Pancreas (tissue), 10 donors: ENCODE results near the gene NEO1. TPM values are rescaled to one million over a fixed set of nuclear protein-coding genes. Genes with fewer than 3 reads are reported as not detected.
"Not testable (repeated sequence)": the region's sequence is repeated elsewhere in the genome, so short reads cannot be mapped to it uniquely, and the experiment has no call there.

Source experiments
- ATAC-seq, 4 donors: fragments of 200-7000 bp; cut with Tn5 transposase; one replicate each; pipeline versions ENCODE4 v1.8.0 to v1.9.1; 2020; ENCODE audit warnings: mild to moderate bottlenecking in 4 of 4, moderate library complexity in 4 of 4
- DNase-seq, 6 donors: peaks; one replicate each; pipeline ENCODE4 v3.0.0-alpha.2; 2020
- FAIRE-seq: peaks from 2 replicates; lab custom pipeline; 2012; peaks lifted over from hg19 to GRCh38; lab: Jason Lieb, UNC
- H3K27ac ChIP-seq, 4 donors: fragments of 200-600 bp; sonication (generic); 1 replicate in 3 of 4; 2 replicates in 1 of 4; pipeline versions ENCODE4 v1.5.0 to v1.8.0; 2020
- H3K27me3 ChIP-seq, 4 donors: fragments of 200-600 bp; one replicate each; pipeline ENCODE4 v1.8.0; 2021
- H3K36me3 ChIP-seq, 3 donors: fragments of 200-600 bp; sonication (generic) in 1 of 3; one replicate each; pipeline versions ENCODE4 v1.5.0 to v1.8.0; 2020 to 2021
- H3K4me1 ChIP-seq, 3 donors: fragments of 200-600 bp; one replicate each; pipeline ENCODE4 v1.8.0; 2021
- H3K4me3 ChIP-seq, 4 donors: fragments of 200-600 bp; sonication (generic) in 2 of 4; one replicate each; pipeline versions ENCODE4 v1.5.0 to v1.8.0; 2020 to 2021
- H3K9me3 ChIP-seq, 4 donors: fragments of 200-600 bp; one replicate each; pipeline ENCODE4 v1.8.0; 2021
- WGBS, 2 donors: extraction: QIAGEN DNeasy Blood & Tissue Kit; methylation state at CpG; one replicate each; pipeline ENCODE4 v1.1.7; 2013; 5-methylcytosine and 5-hydroxymethylcytosine counted together
- intact Hi-C, 3 donors: fragments of 100-400 bp; cut with DNase I; formaldehyde crosslinking; loops; one replicate each; pipeline versions ENCODE4 v1.11.1 to v1.14.2; 2022
- polyA plus RNA-seq, 2 donors: library from polyadenylated mRNA; stranded (reverse); fragments of 200-250 nt; gene quantifications; one replicate each; pipeline ENCODE4 v1.2.3, GENCODE V29; 2013
- total RNA-seq, 6 donors: library from RNA; stranded (reverse); fragmentation: NEBNext Ultra II Directional in 4 of 6; extraction: Animal tissue kit (Norgen Biotek cat#: 25700) in 4 of 6; gene quantifications; one replicate each; pipeline versions ENCODE4 v1.2.1 to v1.2.4, GENCODE V29; 2021 to 2023
- TF ChIP-seq, protein P1 (sequence below), 4 donors: fragments of 200-600 bp; sonication (generic) in 3 of 4; IDR thresholded peaks; one replicate each; pipeline versions ENCODE4 v1.5.0 to v1.8.0; 2021; ENCODE audit warnings: antibody characterized with exemption in 4 of 4
- donor health status: healthy with polysubstance abuse.
- donor health status: DM: no; HTN: no; CAD: no; lungs with moderate emphysema.
- donor health status: DM: no; HTN: no; CAD: no.
- donor health status: control.
- donor health status: control.
- donor health status: Bipolar disorder and iron deficiency.
- donor health status: DM: yes; HTN: yes; CAD: no.
- donor health status: DM: no; HTN: no; CAD: no.
- donor health status: DM: no; HTN: no; CAD: no.
- donor health status: DM: yes; HTN: yes; CAD: no.

The NEO1 gene
- total and polyA plus RNA-seq, 8 donors: 7.1 to 30.7 (median 19.6) TPM

DNA sequence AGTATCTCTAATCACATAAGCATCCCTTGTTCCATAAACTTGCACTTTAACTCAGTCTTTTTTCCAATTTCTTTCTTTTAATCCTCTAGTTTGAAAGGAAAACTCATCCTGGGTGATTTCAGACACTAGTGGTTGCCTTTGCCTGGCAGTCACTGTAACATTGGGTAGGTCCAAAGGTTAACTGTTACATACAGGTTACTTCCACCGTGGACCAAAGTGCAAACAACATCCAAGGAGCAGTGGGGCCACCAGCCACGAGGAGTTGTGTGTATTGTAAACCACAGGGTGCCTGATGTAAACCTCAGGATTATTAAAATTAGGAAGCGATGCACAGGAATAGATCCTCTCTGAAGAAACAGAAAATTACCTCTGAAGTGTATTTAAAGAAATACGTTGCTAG is 241.5 kb downstream of the NEO1 start:
- Histone ChIP-seq H3K27me3 (no peaks in the 10 kb centered on the region), H3K27ac (no peak overlapping the region), H3K4me3 (no peak overlapping the region), H3K9me3 (no peaks in the 10 kb centered on the region), H3K4me1 (no peaks in the 10 kb centered on the region), H3K36me3 (peaks cover 0 to 18% (median 3%) of the 10 kb centered on the region in 3 donors)
- ATAC-seq: no peak
- 59 to 62% methylated on average over 4 of the region's 4 CpGs for WGBS, 2 donors
- intact Hi-C loops: no loop called here
- TF ChIP-seq, protein P1, sequence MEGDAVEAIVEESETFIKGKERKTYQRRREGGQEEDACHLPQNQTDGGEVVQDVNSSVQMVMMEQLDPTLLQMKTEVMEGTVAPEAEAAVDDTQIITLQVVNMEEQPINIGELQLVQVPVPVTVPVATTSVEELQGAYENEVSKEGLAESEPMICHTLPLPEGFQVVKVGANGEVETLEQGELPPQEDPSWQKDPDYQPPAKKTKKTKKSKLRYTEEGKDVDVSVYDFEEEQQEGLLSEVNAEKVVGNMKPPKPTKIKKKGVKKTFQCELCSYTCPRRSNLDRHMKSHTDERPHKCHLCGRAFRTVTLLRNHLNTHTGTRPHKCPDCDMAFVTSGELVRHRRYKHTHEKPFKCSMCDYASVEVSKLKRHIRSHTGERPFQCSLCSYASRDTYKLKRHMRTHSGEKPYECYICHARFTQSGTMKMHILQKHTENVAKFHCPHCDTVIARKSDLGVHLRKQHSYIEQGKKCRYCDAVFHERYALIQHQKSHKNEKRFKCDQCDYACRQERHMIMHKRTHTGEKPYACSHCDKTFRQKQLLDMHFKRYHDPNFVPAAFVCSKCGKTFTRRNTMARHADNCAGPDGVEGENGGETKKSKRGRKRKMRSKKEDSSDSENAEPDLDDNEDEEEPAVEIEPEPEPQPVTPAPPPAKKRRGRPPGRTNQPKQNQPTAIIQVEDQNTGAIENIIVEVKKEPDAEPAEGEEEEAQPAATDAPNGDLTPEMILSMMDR (IDR thresholded peaks at IDR 0.05): no peak
- no peak for DNase-seq
- FAIRE-seq: no peak

DNA sequence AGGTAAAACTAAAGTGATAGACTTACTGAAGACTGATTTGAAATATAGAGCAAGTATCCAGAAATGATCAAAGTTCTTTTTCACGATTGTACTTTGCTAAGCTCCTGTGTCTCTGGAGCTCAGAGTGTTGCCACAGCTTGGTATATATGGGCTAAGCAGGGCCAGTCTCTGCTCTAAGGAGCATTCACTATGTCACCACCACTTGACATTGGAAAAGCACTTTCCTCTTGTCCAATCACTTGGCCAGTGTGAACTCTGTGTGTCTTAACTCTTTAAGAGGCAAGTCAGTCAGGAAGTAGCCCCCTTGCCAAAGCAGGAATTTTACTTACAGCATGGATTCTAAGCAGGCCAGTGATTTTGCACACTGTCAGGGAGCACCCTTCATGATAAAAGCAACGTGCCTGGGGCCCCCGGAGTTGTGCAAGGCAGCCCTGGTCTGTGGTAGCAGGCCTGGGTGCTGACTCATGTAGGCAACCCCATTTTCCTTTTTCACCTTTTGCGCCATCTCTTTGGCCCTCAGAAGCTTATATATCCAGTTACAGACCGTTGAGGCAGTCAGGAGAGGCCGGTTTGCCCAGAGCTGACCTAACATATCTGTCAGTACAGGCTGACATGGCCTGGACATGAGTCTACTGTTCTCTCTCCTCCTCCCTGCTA is 243.5 kb downstream of the NEO1 start:
- 80 to 92% methylated on average over 6 of the region's 6 CpGs for WGBS, 2 donors
- no peak for FAIRE-seq
- intact Hi-C loops: no loop called here
- Histone ChIP-seq H3K36me3 (peaks cover 0 to 20% (median 3%) of the 10 kb centered on the region in 3 donors), H3K27ac (no peak overlapping the region), H3K4me3 (no peak overlapping the region), H3K27me3 (no peaks in the 10 kb centered on the region), H3K4me1 (no peaks in the 10 kb centered on the region), H3K9me3 (no peaks in the 10 kb centered on the region)
- no peak for DNase-seq
- TF ChIP-seq, protein P1 (IDR thresholded peaks at IDR 0.05): no peak
- ATAC-seq: no peak

DNA sequence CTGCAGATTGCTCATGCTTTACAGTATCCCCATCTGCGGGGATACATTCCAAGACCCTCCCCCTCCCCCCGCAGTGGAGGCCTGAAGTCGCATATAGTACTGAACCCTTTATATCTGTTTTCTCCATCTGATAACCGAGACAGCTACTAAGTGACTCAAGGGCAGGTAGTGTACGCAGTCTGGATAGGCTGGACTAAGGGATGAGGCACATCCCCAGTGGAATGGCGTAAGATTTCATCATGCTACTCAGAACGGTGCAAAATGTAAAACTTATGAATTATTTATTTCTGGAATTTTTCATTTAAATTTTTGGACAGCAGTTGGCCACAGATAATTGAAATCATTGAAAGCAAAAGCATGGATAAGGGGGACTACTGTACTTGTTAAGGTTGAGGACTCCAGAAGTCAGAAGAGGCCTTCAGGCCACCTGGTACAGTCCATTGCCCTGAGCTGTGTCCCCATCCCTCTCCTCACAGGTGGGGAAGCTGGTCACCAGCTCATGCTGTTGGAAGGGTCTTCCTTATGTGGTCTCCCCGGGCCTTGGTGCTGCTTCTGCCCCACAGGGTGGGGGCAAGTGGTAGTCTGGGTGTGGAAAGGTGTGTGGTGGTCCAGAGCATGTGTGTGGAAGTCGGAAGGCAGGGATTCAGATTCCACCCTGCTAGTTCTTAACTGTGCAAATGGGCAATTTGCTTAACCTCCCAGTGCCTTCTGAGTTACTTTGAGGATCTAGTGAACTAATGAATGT is 244.5 kb downstream of the NEO1 start:
- FAIRE-seq (no peak), ATAC-seq (no peak), DNase-seq (no peak)
- Histone ChIP-seq H3K27ac (no peak overlapping the region), H3K4me3 (no peak overlapping the region), H3K27me3 (no peaks in the 10 kb centered on the region), H3K36me3 (peaks cover 0 to 30% (median 3%) of the 10 kb centered on the region in 3 donors), H3K4me1 (no peaks in the 10 kb centered on the region), H3K9me3 (no peaks in the 10 kb centered on the region)
- WGBS, 2 donors: 83 to 94% methylated on average over 9 of the region's 9 CpGs
- TF ChIP-seq, protein P1 (IDR thresholded peaks at IDR 0.05): no peak
- intact Hi-C loops: no loop called here

DNA sequence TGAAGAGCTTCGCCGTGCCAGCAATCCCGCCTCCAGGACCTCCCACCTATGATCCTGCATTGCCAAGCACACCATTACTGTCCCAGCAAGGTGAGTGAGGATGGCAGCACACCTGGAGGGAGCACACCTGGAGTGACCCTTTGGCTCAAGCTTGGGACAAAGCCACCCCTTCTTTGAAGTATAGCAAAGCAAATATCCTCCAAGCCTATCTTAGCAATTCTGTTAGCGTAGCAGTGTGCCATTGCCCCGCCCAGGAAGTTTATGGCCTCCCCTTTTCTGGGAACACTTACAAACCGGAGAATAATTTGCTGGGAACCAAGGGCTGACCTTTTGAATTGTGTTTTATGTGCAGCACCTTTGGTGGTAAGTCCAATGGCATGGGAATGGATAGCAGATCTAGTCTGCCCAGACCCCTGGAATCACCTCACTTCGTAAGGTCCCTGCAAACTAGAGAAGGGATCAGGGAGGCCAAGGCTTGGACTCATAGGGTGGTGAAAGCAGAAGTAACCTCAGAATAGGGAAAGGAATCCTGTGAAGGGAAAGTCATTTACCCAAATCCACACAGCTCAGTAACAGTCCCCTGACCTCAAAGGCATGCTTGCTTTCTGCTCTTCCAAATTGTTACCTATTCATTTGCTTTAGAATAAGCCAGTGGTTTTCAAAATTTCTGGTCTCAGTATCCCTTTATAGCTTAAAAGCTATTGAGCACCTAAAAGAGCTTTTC is 246.4 kb downstream of the NEO1 start:
- H3K9me3 ChIP-seq: no peaks in the 10 kb centered on the region
- no peaks in the 10 kb centered on the region for H3K4me1 ChIP-seq
- intact Hi-C loops: no loop called here
- H3K4me3 ChIP-seq: no peak overlapping the region
- H3K27ac ChIP-seq: no peak overlapping the region
- DNase-seq (no peak), FAIRE-seq (no peak), ATAC-seq (no peak)
- H3K27me3 ChIP-seq: no peaks in the 10 kb centered on the region
- TF ChIP-seq, protein P1 (IDR thresholded peaks at IDR 0.05): no peak
- 77 to 90% methylated on average over 7 of the region's 7 CpGs for WGBS, 2 donors
- H3K36me3 ChIP-seq: peaks cover 3 to 49% (median 8%) of the 10 kb centered on the region in 3 donors

DNA sequence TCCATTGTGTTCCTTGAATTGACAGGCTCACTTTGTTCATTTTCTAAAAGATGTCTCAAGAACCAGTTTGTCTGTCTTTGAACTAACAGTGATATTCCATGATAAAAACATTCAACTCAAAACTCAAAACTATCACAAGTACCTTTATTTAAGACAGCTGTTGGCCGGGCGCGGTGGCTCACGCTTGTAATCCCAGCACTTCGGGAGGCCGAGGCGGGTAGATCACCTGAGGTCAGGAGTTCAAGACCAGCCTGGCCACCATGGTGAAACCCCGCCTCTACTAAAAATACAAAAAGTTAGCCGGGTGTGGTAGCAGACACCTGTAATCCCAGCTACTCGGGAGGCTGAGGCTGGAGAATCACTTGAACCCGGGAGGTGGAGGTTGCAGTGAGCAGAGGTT is 248.0 kb downstream of the NEO1 start:
- H3K27ac ChIP-seq, H3K4me1 ChIP-seq, H3K27me3 ChIP-seq, intact Hi-C loops, ATAC-seq, FAIRE-seq, DNase-seq, H3K4me3 ChIP-seq, H3K9me3 ChIP-seq: not testable (repeated sequence)
- 86 to 91% methylated on average over 11 of the region's 11 CpGs for WGBS, 2 donors
- H3K36me3 ChIP-seq: peaks cover 0 to 55% (median 8%) of the 10 kb centered on the region in 3 donors
